22Rv1 (cell line): ENCODE results near the gene SCFD2.

Experiments
- ZFX ChIP-seq: fragments of 450-650 bp; IDR thresholded peaks from 2 replicates; pipeline ENCODE4 v1.6.1; 2017; ENCODE audit warnings: antibody characterized with exemption, borderline replicate concordance
- TF ChIP-seq, protein P1 (sequence below): fragments of 450-650 bp; IDR thresholded peaks from 2 replicates; pipeline ENCODE4 v1.5.1; 2017; ENCODE audit warnings: mild to moderate bottlenecking

DNA sequence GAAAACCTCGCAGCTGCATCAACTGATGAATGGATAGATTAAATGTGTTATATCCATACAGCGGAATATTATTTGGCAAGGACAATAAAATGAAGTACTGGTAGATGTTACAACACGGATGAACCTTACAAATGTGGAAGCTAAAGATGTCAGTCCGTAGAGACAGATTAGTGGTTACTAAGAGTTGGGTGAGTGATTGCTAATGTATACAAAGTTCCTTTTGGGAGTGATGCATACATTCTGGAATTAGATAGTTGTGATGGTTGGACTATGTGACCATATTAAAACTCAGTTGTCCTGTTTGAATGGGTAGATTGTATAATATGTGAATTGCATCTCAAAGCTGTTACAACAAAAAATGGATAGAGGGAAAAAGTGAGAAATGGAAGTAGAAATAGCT lies 14.4 kb upstream of the SCFD2 start:
- TF ChIP-seq, protein P1, sequence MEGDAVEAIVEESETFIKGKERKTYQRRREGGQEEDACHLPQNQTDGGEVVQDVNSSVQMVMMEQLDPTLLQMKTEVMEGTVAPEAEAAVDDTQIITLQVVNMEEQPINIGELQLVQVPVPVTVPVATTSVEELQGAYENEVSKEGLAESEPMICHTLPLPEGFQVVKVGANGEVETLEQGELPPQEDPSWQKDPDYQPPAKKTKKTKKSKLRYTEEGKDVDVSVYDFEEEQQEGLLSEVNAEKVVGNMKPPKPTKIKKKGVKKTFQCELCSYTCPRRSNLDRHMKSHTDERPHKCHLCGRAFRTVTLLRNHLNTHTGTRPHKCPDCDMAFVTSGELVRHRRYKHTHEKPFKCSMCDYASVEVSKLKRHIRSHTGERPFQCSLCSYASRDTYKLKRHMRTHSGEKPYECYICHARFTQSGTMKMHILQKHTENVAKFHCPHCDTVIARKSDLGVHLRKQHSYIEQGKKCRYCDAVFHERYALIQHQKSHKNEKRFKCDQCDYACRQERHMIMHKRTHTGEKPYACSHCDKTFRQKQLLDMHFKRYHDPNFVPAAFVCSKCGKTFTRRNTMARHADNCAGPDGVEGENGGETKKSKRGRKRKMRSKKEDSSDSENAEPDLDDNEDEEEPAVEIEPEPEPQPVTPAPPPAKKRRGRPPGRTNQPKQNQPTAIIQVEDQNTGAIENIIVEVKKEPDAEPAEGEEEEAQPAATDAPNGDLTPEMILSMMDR = no peak
- no peak for TF ChIP-seq ZFX
